ENCODE data around the gene ACSBG1.
A peak's percentile ranks its signal among the peaks of the same experiment; 100 is the strongest.

ACSBG1 gene

GRCh38 chr15:78147566-78147965, 86.8 kb downstream of the ACSBG1 start:
- H3K4me3 ChIP-seq (ENCODE audit: low read length), result no peak overlapping the region
- TF ChIP-seq, protein P1, sequence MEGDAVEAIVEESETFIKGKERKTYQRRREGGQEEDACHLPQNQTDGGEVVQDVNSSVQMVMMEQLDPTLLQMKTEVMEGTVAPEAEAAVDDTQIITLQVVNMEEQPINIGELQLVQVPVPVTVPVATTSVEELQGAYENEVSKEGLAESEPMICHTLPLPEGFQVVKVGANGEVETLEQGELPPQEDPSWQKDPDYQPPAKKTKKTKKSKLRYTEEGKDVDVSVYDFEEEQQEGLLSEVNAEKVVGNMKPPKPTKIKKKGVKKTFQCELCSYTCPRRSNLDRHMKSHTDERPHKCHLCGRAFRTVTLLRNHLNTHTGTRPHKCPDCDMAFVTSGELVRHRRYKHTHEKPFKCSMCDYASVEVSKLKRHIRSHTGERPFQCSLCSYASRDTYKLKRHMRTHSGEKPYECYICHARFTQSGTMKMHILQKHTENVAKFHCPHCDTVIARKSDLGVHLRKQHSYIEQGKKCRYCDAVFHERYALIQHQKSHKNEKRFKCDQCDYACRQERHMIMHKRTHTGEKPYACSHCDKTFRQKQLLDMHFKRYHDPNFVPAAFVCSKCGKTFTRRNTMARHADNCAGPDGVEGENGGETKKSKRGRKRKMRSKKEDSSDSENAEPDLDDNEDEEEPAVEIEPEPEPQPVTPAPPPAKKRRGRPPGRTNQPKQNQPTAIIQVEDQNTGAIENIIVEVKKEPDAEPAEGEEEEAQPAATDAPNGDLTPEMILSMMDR (IDR thresholded peaks at IDR 0.05; ENCODE audit: insufficient read depth, low read depth, low read length, missing control alignments), result no peak
- no peak for DNase-seq (ENCODE audit: low read depth)

DNA sequence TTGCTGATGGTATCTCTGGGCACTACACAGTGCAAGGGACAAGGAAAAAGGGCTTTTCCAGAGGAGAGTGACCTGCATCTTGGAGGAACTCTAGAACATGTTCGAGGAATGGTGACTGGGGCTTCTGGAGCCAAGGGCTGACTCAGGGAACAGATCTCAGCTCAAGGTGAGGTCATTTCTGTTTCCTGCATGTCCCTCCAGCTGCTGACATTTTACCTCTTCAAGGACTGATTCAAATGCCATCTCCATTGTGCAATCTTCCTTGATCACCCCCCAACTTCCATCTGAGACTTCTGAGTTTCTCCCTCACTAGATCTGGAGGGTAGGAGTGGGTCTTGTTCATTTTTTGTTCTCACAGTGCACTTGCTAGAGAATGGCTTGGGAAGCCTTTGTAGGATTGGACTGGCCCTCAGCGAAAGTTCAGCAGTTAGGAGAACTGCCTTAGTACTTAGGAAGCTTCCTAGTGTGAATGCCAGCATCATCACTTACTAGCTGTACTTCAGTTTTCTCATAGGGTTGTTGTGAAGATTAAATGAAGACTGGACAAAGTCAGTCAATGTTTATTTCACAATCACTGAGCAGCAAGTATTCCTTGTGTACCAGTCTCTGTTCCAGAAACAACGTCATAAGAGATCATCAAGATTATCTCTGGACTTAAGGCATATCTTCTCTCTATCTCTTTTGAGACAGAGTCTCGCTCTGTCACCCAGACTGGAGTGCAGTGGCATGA, 87.8 kb downstream of the ACSBG1 start:
- peak; percentile 75 for DNase-seq (ENCODE audit: low read depth)
- no peak overlapping the region for H3K4me3 ChIP-seq (ENCODE audit: low read length)
- TF ChIP-seq, protein P1 (IDR thresholded peaks at IDR 0.05; ENCODE audit: insufficient read depth, low read depth, low read length, missing control alignments), result no peak

- no peak for DNase-seq (ENCODE audit: low read depth)
- TF ChIP-seq, protein P1 (IDR thresholded peaks at IDR 0.05; ENCODE audit: insufficient read depth, low read depth, low read length, missing control alignments), result no peak
- no peak overlapping the region for H3K4me3 ChIP-seq (ENCODE audit: low read length)
These were observed 92.0 kb downstream of the ACSBG1 start for GRCh38 chr15:78142332-78142731.

- TF ChIP-seq, protein P1 (IDR thresholded peaks at IDR 0.05; ENCODE audit: insufficient read depth, low read depth, low read length, missing control alignments), result no peak
- no peak overlapping the region for H3K4me3 ChIP-seq (ENCODE audit: low read length)
- DNase-seq (ENCODE audit: low read depth), result no peak
These were observed 94.1 kb downstream of the ACSBG1 start for GRCh38 chr15:78140292-78140691.

GRCh38 chr15:78139578-78139977, 94.8 kb downstream of the ACSBG1 start:
- TF ChIP-seq, protein P1 (IDR thresholded peaks at IDR 0.05; ENCODE audit: insufficient read depth, low read depth, low read length, missing control alignments), result no peak
- H3K4me3 ChIP-seq (ENCODE audit: low read length), result no peak overlapping the region
- no peak for DNase-seq (ENCODE audit: low read depth)

DNA sequence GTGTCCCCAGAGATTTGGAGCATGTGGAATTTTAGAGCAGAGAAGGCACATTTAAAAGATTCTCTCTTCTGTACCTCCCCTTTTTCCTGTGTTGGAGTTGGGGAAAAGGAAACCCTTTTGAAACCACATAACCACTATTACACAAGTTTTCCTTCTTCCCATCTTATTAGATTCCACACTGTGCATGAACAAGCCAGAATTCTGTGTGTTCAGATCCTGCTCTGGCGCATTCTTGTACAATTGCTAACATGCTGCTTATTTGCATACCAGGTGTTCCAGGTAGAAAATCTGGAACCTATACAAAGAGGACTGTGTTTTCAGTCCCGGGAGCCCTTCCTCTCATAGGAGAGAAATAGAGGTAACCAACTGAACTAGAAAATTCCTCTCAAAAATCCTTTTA, 100.6 kb downstream of the ACSBG1 start:
- H3K4me3 ChIP-seq (ENCODE audit: low read length), result no peak overlapping the region
- TF ChIP-seq, protein P1 (IDR thresholded peaks at IDR 0.05; ENCODE audit: insufficient read depth, low read depth, low read length, missing control alignments), result no peak
- DNase-seq (ENCODE audit: low read depth), result peak; percentile 97
